ENCODE data around the gene TAGAP.
A peak's percentile ranks its signal among the peaks of the same experiment; 100 is the strongest.

TAGAP gene, protein sequence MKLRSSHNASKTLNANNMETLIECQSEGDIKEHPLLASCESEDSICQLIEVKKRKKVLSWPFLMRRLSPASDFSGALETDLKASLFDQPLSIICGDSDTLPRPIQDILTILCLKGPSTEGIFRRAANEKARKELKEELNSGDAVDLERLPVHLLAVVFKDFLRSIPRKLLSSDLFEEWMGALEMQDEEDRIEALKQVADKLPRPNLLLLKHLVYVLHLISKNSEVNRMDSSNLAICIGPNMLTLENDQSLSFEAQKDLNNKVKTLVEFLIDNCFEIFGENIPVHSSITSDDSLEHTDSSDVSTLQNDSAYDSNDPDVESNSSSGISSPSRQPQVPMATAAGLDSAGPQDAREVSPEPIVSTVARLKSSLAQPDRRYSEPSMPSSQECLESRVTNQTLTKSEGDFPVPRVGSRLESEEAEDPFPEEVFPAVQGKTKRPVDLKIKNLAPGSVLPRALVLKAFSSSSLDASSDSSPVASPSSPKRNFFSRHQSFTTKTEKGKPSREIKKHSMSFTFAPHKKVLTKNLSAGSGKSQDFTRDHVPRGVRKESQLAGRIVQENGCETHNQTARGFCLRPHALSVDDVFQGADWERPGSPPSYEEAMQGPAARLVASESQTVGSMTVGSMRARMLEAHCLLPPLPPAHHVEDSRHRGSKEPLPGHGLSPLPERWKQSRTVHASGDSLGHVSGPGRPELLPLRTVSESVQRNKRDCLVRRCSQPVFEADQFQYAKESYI

GRCh38 chr6:159044899-159045727 is at the start of gene TAGAP:
Gene TAGAP, minus strand, starts transcription at chr6:159044991. Its CDS starts 845 bp downstream, at chr6:159044146.
- no peak for DNase-seq (ENCODE audit: low spot score)

- no peak for DNase-seq (ENCODE audit: low spot score)
These were observed 49.0 kb upstream of the TAGAP start for GRCh38 chr6:159093609-159094443.

GRCh38 chr6:159092631-159093030 is 47.8 kb upstream of the TAGAP start:
- no peak for DNase-seq (ENCODE audit: low spot score)

- peak; percentile 97 for DNase-seq (ENCODE audit: low spot score)
These were observed 46.0 kb upstream of the TAGAP start for GRCh38 chr6:159090530-159091480.

DNA sequence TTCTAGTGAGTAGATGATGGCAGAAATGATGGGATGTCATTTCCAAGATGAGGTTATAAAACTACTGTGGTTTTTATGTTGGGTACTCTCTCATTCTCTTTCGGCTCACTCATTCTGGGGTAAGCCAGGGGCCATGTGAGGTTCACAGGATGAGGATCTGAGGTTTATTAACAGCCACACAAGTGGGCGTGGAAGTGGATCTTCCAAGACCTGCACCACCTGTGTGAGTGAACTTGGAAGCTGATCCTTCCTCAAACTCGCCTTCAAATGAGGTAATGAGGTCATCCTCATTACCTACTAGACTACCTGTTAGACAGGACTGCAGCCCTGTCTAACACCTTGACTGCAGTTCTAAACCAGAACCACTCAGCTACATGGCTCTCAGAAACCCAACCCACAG is 45.1 kb upstream of the TAGAP start:
- DNase-seq (ENCODE audit: low spot score): no peak

GRCh38 chr6:159089443-159089842 is 44.7 kb upstream of the TAGAP start:
- DNase-seq (ENCODE audit: low spot score): no peak

DNA sequence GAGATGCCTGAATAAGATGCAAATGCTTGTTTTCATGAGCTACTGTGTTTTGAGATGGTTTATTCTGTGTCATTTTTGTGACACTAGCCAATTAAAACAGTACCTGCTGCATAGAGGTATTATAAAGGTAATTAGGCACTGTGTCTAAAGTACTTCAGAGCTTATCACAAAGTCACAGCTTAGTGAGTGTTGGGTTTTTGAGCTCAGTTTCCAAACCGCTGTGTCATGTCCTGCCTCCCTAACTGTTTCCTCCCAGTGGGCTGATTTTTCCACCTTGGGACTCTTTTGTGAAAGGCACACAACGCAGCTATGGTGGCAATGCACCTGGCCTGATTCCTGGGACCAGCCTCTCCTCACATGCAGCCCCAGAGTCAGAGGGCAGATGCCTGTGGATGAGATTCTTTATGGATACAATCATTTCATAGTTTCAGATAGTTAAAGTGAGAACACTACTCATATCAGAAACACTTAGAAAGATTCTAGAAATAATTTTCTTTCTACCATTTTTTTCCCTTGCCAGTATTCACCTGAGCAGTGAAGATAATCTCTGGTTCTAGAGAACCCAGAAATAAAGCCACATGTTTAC is 41.3 kb upstream of the TAGAP start:
- no peak for DNase-seq (ENCODE audit: low spot score)

- no peak for DNase-seq (ENCODE audit: low spot score)
These were observed 40.7 kb upstream of the TAGAP start for GRCh38 chr6:159085396-159085895.

DNA sequence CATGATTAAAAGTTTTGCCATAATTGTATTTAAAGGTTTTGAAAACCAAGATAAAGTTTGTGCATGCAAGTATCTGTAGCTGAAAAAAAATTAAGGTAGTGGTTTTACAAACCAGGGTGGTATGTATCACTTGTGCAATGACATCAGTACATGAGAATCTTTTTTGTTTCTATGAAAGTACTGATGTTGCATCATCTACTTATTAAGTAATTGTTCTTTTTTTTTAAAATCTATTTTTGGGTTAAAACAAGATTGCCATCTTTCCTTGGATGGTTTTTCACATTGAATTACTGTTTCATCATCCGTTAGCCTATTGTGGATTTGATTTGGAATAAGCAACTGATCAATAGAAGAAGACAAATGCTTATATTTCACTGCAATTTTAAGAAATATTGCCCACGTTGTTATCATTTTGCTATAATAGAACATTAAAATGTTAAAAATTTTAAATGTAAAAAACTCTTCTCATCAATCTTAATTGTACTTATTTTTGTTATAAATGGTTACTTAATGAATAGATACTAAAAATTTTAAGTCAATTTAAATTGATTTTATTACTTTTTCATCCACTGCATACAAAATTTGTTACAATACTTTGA is 39.8 kb upstream of the TAGAP start:
- DNase-seq (ENCODE audit: low spot score): no peak

GRCh38 chr6:159083146-159083545 is 38.4 kb upstream of the TAGAP start:
- no peak for DNase-seq (ENCODE audit: low spot score)

GRCh38 chr6:159082039-159082815 is 37.4 kb upstream of the TAGAP start:
- DNase-seq (ENCODE audit: low spot score): no peak

DNA sequence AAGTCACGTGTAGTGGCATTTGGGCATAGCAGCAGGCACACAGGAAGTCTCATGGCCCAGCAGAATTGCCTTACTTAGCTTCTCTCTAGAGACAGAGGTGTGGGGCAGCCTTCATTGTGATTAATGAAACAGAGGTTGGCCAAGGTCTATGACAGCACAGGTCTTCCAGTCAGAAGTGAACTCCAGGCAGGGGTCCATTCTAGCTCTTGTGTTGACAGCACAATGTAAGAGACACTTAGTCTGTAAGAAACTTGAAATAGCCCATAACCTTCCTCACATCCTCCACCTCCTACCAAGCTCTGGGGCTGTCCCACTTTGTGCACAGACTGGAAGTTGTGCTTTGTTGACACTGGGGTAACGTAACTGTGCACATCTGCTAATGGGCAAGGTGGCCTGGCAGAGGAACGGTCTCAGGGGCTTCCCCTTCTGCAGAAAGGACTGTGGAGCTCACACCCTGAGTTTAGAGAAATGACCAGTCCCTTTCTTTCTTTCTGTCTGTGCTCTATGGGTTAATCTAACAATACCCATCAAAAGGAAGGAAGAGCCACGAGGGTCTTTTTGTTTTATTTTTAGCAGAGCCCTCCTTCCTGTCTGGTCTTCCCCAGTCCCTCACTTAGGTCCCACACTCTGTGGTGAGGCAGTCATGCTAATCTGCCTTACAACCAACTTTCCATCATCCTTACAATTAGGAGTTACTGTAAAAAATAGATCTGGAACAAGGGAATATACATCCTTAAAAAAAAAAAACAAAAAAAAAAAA is 35.6 kb upstream of the TAGAP start:
- DNase-seq (ENCODE audit: low spot score): no peak

DNA sequence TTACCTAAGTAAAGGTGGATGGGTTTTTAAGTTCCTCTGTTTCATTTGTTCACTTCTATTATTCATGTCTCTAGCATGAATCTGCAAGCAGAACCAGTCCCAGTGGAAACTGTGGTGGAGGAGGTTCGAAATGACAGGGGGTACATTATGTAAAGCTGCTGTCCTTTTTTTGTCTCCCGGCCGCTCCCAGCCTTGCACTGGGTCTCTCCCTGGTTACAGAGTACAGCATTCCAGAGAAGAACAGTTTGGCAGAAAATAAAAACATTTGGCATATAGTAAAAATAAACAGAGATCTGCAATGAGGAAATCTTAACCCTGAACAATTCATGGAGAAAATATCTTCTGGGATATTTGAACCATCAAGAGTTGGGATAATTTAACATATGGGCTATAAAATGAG is 34.6 kb upstream of the TAGAP start:
- no peak for DNase-seq (ENCODE audit: low spot score)

DNA sequence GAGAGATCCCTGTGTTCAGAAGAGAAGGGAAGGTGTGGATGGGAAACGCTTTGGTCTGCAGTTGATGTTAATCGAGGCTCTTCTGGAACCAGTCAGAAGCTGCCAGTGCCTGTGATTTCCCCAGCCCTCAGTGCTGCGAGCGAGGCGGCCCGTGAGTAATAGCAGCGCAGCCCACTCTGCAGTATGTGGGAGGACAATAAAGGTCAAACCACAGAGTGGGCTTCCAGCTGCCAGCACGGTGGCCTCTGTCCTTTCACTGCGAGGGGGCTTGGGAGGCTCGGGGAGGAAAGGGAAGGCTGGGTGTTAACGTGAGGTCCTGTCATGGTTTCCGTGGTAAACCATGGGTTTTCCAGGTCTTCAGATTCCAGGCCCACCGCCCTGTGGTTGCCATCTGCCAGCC is 32.3 kb upstream of the TAGAP start:
- DNase-seq (ENCODE audit: low spot score): no peak

- peak; percentile 25 for DNase-seq (ENCODE audit: low spot score)
These were observed 30.9 kb upstream of the TAGAP start for GRCh38 chr6:159075506-159076228.

- peak; percentile 86 for DNase-seq (ENCODE audit: low spot score)
These were observed 30.1 kb upstream of the TAGAP start for GRCh38 chr6:159074876-159075275.

- peak; percentile 72 for DNase-seq (ENCODE audit: low spot score)
These were observed 29.4 kb upstream of the TAGAP start for GRCh38 chr6:159074120-159074684.
